DMS114 treated with DMSO at 0.1 percent for 48 hours (cell line): ENCODE data around the gene ZNF155.
"Not testable (repeated sequence)": the region's sequence is repeated elsewhere in the genome, so short reads cannot be mapped to it uniquely, and the experiment has no call there.

ENCODE experiments used
- DNase-seq: peaks from one replicate; lab custom pipeline; 2025; ENCODE audit not compliant: unreplicated experiment; lab: John Stamatoyannopoulos, UW

ZNF155 gene

DNA sequence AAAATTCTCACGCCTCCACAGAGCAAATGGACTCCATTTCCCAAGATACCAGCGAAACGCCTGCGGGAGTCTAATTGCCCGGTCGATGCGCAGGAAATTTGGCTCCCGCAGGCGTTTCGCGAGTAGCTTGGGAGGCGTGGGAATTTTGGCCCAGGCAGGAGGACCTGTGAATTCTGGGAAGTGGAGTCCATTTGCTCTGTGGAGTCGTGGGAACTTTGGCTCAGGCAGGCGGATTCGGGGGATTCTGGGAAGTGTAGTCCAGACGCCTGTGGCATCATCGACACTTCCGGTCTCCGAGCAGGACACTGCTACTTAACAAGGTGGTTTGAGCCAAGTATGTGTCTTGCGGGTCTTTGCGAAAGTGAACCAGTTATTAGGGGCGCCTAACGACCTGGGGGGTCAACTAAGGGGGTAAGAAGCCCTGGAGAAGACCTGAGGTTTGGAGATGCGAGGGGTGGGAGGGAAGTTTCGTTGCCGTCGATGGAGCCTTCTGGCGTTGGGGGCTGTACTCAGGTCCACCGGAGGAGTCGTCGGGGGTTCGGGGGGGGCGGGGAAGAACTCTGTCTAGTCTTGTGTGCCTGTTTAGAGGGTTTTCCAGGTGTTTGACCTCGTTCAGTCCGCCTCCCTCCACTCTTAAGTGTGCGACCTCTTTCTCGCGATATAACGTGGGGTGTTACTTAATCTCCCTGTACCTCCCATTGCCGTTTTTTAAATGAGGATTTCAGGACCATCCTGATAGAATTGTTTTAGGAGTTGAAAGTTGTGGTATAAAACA, at the start of gene ZNF155:
Gene ZNF155, plus strand, starts transcription at position 277 of the 775 bp plus-strand sequence. CDS start 4,356 bp downstream, outside the sequence.
- peak; percentile 89 for DNase-seq

DNA sequence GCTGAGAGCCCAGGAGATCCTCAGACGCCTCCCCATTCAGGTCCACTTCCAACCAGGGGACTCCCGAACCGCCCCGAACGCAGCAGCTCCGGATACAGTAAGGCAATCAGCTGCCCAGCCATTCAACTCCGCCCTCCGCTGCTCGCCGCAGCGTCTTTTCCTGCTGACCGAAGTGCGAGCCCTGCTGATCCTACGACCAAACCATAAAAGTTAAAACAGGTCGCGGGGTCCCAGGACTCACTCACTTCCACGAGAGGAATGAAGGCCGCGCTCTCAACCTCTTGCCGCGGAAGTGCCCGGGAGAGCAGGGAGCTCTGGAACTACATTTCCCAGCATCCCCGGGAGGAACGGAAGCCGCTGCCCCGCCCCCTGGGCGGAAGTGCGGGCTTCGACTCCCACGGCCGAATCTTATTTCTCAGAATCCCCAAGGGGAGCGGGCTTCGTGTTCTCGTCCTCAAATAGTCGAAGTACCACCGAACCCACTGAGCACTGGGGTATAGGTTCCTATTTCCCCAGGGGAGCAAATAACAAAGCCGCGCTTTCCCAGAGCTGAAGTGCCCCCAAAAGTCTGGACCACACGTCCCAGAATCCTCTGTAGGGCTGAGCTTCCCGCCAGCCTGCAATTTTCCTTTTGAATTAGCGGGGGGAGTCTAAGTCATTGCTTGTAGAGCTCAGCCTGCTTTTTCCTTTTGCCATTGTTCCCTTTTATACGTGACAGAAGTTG, 48.8 kb upstream of the ZNF155 start, which contains the start of gene ZNF45:
Gene ZNF45, minus strand, starts transcription at position 298 of the 724 bp plus-strand sequence. CDS start 13,097 bp downstream, outside the sequence.
- DNase-seq: peak; percentile 58

DNA sequence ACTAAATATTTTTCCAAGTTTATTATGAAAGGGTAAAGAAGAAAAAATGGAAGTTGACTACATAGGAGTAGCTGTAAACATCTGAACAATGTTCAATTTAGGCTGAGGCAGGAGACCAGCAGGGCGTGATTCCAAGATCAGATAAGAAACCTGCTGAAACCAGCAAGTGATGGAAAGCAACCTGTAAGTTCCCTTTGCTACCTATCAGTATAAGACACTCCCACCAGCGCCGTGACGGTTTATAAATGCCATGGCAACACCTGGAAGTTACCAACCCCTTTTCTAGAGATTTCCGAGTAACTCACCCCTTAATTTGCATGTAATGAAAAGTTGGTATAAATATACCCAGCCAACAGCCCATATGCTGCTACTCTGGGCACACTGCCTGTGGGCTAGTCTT, 47.8 kb upstream of the ZNF155 start:
- no peak for DNase-seq

DNA sequence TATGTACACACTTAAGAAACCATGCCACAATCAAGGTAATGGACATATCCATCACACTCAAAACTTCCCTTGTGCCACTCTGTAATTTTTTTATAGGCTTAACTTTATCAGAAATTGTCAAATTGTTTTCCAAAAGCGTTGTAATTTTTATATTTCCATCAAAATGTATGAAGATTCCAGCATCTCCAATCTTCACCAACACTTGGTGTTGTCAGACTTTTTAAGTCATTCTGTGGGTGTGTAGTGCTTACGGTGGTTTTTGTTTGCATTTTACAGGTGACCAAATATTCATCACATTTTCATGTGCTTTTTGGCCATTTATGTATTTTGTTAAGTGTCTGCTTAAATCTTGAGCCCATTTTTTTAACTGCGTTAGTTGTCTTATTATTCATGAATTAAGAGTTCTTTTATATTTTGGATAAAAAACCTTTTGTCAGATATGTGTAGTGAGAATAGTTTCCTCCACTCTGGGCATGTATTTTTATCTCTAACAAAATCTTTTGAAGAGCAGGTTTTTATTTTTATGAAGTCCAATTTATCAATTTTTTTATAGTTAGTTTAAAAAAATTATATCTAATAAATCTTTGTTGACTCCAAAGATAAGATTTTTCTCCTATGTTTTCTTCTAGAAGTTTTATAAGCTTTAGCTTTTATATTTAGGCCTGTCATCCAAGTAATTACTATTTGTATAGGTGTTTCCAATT, 44.3 kb upstream of the ZNF155 start:
- DNase-seq: no peak

DNA sequence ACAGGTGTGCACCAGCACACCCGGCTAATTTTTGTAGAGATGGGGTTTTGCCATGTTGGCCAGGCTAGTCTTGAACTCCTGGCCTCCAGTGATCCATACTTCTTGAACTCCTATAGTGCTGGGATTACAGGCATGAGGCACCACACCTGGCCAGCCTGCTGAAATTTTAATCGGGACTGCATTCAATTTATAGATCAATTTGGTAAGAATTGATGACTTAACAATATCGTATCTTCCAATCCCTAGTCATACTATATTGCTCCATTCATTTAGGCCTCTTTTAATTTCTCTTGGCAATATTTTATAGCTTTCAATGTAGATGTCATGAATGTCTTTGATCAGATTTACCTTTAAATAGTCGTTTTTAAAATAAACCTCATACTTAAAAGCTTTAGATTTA, 43.3 kb upstream of the ZNF155 start:
- no peak for DNase-seq

DNA sequence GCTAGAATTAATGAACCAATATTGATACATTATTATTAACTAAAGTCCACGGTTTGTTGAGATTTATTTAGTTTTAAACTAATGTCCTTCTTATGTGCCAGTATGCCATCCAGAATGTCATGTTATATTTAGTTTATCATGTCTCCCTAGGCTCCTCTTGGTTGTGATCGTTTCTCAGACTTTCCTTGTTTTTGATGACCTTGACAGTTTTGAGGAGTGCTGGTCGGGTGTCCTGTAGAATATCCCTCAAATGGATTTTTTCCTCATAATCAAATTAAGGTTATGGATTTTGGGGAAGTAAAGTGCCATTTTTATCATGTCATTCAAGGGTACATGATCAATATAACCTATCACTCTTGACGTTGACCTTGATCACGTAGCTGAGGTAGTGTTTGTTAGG, 42.8 kb upstream of the ZNF155 start:
- DNase-seq: no peak

DNA sequence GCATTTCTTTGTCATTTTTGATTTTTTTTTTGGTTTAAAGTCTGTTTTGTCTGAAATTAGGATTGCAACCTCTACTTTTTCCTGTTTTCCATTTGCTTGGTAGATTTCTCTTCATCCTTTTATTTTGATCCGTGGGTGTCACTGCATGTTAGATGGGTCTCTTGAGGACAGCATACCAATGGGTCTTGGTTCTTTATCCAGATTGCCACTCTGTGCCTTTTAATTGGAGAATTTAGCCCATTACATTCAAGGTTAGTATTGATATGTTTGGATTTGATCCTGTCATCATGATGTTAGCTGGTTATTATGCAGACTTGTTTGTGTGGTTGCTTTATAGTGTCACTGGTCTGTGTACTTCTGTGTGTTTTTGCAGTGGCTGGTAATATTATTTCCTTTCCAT, 36.6 kb upstream of the ZNF155 start:
- DNase-seq: not testable (repeated sequence)

DNA sequence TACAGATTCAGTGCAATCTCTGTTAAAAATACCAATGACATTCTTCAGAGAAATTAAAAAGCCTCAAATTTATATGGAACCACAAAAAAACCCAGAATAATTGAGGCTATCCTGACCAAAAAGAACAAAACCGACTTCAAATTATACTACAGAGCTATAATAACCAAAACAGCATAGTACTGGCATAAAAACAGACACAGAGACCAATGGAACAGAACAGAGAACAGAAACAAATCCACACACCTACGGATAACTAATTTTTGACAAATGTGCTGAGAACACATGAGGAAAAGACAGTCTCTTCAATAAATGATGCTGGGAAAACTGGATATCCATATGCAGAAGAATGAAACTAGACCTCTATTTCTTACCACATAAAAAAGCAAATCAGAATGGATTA, 34.2 kb upstream of the ZNF155 start:
- DNase-seq: not testable (repeated sequence)

DNA sequence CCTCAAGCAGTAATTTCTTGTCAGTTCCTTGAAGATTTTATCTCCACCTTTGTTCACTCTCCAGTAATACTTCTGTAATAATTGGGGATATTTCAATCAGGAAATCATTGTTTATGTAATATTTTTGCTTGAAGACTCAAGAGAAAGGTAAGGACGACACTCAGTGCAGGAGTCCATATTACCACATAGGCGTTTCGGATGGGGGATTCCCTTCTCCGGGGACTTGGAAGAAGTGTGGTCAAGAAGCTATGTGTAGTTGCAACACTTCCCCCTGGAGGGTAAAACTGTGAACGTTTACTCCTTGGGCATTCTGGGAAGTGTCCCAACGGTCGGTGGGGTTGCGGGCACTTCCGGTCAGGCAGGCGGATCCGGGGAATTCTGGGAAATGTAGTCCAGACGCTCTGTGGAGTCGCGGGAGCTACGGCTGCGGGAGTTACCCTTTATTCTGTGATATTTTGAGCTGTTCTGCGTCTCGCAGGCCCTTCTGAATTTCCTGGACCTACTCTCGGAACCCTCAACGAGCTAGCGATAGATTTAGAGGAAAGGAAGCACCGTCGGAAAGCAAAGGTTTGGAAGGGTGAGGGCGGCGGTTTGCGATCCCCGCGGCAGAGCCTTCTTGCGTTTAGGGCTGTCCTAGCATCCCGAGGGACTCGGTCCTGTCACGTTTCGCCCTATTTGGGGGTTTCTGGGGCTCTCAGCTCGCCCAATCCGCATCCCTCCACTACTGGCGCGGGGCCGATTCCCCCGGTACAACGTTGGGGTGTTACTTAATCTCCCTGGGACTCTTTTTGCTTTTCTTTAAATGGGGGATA, 32.9 kb upstream of the ZNF155 start, which contains the start of gene ZNF221:
Gene ZNF221, plus strand, starts transcription at position 395 of the 812 bp plus-strand sequence. CDS start 11,499 bp downstream, outside the sequence.
- peak; percentile 78 for DNase-seq

DNA sequence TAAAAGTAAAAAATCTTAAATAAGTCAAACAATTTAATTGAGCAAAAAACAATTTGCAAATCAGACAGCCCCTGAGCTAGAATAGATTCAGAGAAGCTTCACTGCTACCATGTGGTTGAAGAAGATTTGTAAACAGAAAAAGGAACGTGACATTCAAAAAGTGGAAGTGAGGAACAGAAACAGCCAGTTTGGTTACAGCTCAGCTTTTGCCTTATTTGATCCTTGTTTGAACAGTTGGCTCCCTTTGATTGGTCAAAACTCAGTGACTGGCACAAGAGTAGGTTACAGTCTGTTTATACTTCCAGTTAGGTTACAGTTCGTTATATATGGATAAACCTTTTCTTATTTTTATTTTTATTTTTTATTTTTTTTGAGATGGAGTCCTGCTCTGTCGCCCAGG, 27.2 kb upstream of the ZNF155 start:
- DNase-seq: no peak

DNA sequence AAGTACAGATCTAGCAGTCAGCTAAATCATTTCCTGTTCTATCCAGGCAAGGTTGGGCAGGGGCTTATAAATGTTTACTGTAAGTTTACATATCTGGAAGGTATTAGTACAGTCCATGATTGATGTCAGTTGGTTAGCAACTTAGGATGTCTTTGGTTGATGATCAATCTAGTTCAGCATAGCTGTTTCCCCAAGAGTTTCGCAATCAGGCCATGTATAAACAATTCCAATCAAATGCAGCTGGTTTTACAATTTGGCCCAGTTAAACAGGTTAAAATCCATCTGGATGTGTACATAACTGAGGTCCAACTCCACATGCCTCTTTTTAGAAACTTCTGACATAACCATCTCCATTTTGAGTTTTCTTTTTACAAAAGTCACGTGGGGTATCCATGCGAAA, 26.1 kb upstream of the ZNF155 start:
- no peak for DNase-seq

DNA sequence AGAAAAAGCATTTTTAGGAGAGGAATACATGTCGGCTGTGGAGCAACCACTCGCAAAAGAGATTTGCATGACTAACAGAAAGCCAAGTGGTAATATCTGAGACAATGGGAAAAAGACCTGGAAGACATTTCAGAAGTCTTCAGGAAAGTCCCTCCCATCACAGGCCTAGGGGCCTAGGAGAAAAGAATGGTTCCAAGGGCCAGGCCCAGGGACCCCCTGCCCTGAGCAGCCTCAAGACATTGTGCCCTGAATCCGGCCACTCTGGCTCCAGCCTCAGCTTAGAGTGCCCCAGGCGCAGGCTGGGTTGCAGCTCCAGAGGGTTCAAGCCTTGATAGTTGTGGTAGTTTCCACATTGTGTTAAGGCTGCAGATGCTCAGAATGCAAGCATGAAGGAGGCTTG, 23.6 kb upstream of the ZNF155 start:
- DNase-seq: no peak

DNA sequence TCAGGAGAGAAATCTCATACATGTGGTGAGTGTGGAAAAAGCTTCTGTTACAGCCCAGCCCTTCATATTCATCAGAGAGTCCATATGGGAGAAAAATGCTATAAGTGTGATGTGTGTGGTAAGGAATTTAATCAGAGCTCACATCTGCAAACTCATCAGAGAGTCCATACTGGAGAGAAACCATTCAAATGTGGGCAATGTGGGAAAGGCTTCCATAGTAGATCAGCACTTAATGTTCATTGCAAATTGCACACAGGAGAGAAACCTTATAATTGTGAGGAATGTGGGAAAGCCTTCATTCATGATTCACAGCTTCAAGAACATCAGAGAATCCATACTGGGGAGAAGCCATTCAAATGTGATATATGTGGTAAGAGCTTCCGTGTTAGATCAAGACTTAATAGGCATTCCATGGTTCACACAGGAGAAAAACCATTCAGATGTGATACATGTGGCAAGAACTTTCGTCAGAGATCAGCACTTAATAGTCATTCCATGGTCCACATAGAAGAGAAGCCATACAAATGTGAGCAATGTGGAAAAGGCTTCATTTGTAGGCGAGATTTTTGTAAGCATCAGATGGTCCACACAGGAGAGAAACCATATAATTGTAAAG, 17.8 kb upstream of the ZNF155 start:
- DNase-seq: no peak

DNA sequence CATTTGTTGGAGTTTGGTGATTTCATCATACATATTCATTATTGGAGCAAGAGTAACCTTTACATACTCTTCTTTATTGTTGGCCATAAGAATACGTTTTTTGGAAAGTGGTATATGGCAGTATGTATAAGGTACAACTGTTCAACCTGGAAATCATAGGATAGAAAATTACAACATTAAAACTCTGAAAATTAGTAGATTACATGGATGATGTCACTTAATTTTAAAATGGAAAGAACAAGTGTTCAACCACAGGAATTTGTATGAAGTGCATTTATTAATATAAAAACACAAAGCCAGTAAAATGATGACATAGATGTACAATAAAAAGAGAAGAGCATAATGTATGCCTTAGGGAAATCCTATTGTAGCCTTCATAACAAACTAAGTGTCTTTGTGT, 7.3 kb upstream of the ZNF155 start:
- no peak for DNase-seq

DNA sequence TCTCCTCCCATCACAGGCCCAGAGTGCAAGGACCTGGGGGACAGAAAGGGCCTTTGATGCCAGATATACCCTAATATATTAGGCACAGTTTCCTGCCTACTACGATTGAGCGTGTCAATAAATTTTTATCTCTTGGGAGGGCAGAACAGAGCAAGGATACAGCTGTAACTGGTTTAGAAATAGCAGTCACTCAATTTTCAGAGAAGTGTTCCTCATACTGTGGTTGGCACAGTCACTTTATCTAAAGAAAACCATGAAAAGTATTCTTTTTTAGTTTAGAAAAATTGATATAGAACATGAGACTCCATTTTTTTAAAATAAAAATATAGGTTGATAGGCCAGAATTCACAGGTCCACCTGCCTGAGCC, 460 bp upstream of the ZNF155 start:
- DNase-seq: no peak

DNA sequence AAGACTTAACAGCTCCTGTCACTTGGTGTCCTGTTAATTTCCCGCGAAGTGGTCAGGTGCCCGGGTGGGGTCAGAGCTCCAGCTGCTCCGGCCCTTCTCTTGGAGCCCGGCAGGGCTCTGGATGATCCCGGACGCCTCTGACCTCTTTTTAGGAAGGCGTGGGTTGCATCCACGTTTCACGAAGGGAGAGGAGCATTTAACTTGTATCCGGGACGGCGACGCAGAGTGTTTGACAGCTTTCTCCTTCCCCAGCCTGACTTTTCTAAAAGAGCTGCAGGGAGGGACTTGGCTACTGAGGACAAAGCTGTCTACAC, 656 bp downstream of the ZNF155 start:
- DNase-seq: no peak

DNA sequence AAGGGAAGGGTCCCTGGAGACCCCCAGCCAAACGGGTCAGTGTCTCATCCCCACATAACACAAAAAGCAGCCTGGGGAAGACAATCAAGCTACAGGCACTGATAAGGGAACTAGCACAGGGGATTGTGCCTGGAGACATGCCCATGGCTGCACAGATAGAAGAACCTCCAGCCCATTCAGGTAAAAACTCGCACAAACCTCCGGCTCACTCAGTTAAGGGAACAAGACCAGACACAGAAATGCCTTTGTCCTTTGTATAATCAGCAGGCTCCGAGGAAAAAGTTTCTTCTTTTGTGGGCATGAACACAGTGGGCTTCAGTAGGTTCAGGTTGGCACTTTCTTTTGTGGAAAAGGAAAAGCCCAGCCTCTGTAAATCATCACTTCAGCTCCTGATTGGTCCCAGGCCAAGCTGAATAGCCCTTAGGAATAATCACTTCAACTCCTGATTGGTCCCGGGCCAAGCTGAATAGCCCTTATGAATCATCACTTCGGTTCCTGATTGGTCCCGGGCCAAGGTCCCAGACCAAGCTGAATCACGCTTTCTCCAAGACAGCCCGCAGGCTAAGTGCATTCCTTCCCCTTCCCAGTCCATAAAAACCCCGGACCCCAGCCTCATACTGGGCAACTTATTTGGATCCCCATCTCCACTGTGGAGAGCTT, 13.8 kb downstream of the ZNF155 start:
- DNase-seq: no peak

DNA sequence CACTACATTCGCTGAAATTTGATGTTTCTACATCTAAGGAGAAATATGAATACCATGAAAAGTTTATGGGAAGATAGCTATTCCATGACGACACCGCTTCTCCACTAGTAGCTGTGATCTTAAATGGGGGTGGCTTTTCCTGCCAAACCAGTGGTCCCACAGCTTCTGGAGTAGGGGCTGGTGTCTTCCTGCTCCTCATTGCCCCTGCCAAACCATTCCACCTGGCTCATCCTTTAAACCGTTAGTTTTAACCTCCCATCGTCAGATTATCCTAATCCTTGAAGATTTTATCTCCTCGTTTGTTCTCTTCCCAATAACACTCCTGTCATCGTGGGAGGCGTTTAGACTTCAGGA, 18.2 kb downstream of the ZNF155 start:
- no peak for DNase-seq

DNA sequence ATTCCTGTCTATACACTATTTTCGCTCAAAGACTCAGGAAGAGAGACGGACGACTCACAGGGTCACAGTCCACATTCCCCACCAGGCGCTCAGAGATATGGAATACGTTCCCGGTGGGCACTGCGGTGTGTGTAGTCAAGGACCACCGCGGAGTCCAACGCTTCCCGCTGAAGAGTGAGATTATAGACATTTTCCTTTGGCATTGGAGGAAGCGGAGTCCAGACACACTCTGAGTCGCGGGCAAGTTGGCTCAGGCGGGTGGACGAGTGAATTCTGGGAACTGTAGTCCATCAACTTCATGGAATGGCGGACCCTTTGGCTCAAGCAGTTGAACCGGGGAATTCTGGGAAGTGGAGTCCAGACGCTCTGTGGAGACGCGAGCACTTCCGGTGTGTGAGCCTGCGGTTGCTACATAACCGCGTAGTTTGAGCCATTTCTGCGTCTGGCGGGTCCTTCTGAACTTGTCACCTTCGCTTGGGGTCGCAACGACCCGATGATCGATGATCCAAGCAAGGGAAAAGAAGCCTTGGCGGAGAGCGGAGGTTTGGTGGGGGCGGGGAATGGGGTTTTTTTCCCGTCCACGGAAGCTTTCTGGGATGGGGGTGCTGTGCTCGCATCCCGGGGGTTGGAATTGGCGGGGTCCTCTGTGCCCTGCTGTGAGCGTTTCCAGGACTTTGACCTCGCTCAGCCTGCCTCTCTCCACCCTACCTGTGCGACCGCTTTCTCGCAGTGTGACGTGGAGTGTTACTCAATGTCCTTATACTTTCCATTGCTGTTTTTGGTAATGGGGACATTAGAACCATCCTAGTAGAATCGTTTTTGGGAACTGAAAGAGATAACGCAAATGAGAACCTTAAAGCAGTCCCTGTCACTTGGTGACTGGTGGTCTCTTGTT, 18.8 kb downstream of the ZNF155 start, which contains the start of gene ZNF230:
Gene ZNF230, plus strand, starts transcription at position 392 of the 895 bp plus-strand sequence. CDS start 4,122 bp downstream, outside the sequence.
- peak; percentile 89 for DNase-seq
